DMS53 treated with DMSO at 0.1 percent for 48 hours (cell line): Measurements from ENCODE around the gene FJX1.
"Not testable (repeated sequence)": the region's sequence is repeated elsewhere in the genome, so short reads cannot be mapped to it uniquely, and the experiment has no call there.

Experiments
- DNase-seq: peaks from one replicate; lab custom pipeline; 2025; ENCODE audit not compliant: unreplicated experiment; lab: John Stamatoyannopoulos, UW

FJX1 gene

GRCh38 chr11:35629914-35630313 lies 11.7 kb downstream of the FJX1 start:
- DNase-seq = no peak

- DNase-seq = no peak
Measured at GRCh38 chr11:35631891-35632290, 13.6 kb downstream of the FJX1 start.

GRCh38 chr11:35632301-35632700 lies 14.0 kb downstream of the FJX1 start:
- no peak for DNase-seq

- DNase-seq = no peak
Measured at GRCh38 chr11:35633827-35634423, 15.7 kb downstream of the FJX1 start.

GRCh38 chr11:35635933-35636332 lies 17.7 kb downstream of the FJX1 start:
- DNase-seq = no peak

DNA sequence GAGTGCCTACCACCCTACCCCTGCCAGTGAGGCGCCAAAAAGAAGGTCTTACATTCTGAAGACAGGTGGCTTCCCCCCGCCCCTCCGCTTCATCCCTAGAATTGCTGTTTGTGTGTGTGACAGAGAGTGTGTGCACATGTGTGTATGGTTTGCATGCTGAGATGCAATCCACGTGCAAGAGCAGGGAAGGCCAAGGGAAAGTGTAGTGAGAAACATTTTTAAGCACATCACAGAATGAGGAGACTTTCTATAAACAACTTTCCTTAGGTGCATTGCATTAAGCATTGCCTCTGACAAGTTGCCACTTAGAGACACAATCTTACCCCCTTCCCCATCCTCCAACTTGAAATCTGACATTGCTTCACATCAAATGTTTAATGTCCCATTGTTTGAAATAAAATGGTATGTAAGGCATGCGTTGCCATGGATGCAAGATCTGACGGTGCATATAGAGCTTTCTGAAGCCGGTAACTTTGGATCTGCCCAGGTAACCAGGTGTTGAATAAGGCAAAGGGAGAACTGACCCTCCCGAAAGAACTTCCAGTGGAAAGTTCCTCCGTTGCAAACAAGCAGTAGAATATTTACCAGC lies 21.4 kb downstream of the FJX1 start:
- no peak for DNase-seq

- no peak for DNase-seq
Measured at GRCh38 chr11:35641171-35641897, 23.1 kb downstream of the FJX1 start.

GRCh38 chr11:35641964-35642363 lies 23.7 kb downstream of the FJX1 start:
- no peak for DNase-seq

DNA sequence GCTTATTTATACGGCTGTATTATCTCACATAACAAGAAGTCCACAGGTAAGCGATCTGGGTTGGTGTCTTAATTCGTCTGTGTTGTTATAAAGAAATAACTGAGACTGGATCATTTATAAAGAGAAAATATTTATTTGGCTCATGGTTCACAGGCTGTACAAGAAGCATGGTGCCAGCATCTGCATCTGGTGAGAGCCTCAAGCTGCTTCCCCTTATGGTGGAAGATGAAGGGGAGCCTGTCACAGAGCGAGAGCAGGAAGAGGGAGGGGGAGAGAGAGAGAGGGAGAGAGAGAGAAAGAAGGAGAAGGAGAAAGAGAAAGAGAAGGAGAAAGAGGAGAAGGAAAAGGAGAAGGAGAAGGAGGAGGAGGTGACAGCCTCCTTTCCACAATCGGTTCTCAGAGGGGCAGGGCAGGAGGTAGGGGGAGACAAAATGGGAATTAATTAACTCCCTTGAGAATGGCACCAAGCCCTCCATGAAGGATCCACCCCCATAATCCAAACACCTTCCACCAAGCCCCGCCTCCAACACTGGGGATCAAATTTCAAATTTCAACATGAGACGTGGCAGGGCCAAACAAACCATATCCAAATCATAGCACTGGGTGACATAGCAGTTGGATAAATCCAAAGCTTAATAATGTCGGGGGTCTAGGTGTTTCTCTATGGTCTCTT lies 29.3 kb downstream of the FJX1 start:
- no peak for DNase-seq

GRCh38 chr11:35650006-35650405 lies 31.7 kb downstream of the FJX1 start:
- no peak for DNase-seq

DNA sequence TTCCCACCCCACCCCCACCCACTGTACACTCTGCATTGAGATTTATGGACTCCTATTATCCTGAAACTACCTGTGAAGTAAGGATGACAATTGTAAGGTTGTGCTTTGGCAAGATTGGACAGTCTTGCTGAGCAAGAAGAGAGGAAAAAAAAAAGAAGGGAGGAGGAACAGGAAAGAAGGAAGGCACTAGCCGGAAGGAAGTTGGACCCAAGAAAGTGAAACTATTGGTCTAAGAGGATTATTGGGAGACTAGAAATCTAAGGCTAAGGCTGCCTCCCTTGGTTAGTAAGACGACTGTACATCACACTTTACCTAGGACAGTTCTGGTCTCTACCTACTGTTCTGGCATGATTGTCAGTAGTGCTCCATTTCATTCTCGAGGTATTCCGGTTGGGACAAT lies 32.2 kb downstream of the FJX1 start:
- no peak for DNase-seq

DNA sequence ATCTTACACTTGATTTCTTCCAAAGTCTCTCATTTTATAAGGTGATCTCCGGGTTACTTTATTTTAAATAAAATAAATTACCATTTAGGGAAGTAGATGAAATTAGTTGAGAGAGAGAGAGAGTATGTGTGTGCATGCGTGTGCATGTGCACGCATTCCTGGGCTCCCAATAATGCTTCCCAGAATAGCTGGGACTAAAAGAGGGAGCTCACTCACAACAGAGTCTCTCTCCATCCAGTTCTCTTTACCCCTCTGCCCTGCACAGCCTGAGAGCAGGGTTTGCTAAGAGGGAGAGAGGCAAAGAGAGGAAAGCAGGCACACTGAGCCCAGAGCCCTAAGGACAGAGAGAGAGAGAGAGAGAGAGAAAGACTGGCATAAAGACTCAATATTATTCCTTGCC lies 33.0 kb downstream of the FJX1 start:
- DNase-seq = no peak

DNA sequence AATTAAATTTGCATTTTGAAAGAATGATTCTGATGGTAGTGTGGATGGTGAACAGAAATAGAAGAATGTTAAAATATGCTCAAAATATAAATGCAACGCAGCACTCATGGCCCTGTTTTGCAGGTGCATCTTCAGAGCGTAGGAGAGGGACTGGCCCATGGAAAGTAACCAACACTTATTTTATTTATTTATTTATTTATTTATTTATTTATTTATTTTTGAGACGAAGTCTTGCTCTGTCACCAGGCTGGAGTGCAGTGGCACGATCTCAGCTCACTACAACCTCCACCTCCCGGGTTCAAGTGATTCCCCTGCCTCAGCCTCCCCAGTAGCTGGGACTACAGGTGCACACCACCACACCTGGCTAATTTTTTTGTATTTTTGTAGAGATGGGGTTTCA lies 34.5 kb downstream of the FJX1 start:
- DNase-seq = not testable (repeated sequence)

- no peak for DNase-seq
Measured at GRCh38 chr11:35654711-35655110, 36.5 kb downstream of the FJX1 start.

DNA sequence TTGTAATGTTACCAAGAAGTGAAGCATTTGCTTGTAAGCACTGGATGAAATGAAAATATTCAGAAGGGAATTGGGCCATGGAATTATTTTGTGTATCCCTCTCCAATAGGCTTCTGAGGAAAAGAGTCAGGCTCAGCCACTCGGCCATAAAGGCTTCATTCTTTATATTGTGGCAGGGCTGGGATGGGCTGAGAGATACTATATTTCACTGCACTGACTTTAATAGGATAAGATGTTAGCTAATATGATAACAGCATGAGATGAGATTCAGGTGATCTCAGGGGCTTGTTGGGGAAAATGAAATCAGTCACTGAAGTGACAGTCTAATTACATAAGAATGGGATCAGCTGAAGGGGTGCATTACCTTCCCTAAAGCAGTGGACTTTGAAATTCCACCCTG lies 37.0 kb downstream of the FJX1 start:
- no peak for DNase-seq

- DNase-seq = no peak
Measured at GRCh38 chr11:35655856-35656255, 37.6 kb downstream of the FJX1 start.

DNA sequence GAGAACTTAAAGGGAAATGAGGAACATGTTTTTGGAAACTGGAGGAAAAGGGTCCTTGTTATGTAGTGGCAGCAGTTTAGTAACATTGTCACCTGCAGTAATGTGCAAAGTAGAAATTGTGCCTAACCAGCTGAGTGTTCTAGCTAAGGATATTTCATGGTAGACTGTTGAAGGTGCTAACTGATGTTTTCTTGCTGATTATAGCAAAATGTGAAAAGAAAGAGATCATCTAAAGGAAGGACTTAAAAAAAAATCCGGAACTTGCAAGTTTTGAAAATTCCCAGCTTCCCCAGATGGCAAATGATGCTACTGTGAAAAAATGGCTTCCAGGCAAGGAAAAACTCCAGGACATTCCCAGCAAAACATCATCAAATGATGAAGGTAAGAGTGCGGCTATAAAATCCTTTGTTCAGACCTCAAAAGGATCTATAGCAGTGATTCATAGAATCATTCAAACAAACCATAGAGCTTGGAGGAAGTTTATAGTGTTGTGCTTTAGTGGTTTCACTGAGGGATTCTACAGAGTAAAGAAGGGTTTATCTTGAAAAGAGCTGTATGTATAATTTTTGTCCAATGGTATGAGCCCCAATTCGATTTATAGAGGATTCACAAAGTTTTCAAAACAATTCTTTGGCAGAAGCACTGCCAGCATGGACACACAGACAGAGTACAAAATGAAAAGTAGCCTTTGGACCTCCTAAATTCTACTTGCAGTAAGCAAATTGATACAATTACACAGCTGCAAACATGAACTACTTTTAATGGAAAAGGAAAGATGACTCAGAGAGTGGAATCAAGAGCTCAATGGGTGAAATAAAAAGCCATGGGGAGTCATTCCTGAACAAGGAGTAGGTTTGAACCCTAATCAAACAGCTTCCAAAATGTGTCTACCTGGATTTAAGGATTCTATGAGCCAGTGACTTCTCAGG lies 40.0 kb downstream of the FJX1 start:
- no peak for DNase-seq

- DNase-seq = no peak
Measured at GRCh38 chr11:35661534-35661933, 43.3 kb downstream of the FJX1 start.

- peak; percentile 46 for DNase-seq
Measured at GRCh38 chr11:35662061-35662648, 43.9 kb downstream of the FJX1 start.

GRCh38 chr11:35662649-35663407 lies 44.6 kb downstream of the FJX1 start, which contains the start of gene TRIM44:
Gene TRIM44, plus strand, starts transcription at chr11:35662775. Its CDS starts 337 bp downstream, at chr11:35663112.
- DNase-seq = peak; percentile 53
